ENCODE data around the gene OR1K1.
"Not testable (repeated sequence)": the region's sequence is repeated elsewhere in the genome, so short reads cannot be mapped to it uniquely, and the experiment has no call there.

Gene OR1K1

DNA sequence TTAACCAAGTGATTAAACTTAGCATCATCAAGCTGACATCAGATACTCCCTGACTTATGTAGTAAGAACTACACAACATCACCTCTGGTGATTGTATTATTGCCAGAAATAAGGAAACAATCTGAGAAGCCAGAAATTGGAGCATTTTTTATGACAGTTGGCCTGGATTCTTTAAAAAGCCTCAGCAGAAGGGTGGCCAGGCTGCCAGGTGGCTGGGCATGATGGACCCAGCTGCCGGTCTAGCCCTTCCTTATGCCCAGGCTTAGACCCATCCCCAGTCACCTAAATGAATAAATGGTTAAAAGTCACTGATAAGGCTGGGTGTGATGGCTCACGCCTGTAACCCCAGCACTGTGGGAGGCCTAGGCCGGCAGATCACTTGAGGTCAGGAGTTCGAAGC, 12.8 kb downstream of the OR1K1 start:
- DNase-seq (ENCODE audit: low read depth in 1 of 2, low spot score in 1 of 2) = no peak

DNA sequence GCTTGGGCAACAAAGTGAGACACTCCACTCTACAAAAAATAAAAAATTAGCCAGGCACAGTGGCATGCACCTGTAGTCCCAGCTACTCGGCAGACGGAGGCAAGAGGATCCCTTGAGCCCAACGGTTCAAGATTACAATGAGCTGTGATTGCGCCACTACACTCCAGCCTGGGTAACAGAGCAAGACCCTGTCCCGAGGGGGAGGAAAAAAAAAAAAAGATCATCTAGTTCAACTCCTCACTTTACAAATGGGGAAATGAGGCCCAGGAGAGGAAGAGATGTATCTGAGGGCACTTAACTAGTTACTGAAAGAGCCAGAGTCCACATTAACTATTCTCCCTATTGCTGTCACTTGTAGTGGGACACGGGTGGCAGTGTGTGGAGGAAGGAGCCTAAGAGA, 14.6 kb downstream of the OR1K1 start:
- DNase-seq (ENCODE audit: low read depth in 1 of 2, low spot score in 1 of 2) = no peak

DNA sequence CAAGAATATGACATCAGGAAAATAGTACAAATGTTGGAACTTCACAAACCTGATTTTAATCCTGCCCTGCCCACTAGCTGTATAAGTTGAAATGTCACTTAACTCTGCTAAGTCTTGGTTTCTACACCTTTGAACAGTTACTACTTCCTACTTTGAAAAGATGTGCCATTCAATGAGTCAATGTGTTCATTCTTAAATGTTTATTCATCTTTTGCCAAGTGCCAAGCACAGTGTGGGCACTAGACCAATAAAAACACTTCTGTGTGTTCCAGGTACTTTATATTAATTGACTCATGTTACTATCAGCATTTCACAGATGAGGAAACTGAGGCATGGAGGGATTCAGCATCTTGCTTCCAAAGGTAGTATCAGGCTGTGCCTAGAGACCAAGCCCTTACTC, 15.6 kb downstream of the OR1K1 start:
- no peak for DNase-seq (ENCODE audit: low read depth in 1 of 2, low spot score in 1 of 2)

DNA sequence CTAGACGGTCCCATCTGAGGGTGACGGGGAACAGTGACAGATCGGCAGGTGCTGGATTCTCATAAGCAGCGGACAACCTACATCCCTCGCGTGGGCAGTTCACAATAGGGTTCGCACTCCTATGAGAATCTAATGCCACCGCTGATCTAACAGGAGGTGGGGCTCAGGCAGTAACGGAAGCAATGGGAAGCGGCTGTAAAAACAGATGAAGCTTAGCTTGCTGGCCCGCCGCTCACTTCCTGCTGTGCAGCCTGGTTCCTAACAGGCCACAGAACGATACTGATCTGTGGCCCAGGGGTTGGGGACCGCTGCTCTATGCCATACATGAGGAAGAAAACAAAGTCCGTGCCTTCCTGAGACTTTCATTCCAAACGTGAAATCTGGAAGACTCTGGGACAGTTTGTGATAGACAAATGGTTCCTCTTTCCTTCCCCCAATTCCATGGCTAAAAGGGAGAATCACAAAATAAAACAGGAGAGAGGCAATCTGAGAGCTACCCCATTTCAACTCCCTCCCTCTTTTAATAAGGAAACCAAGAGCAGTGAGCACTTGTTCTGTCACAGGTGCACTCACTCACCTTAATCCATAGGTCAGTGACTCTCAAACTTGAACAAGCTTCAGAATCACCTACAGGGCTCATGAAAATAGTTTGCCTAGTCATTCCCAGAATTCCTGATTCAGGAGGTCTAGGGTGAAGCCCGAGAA, 16.4 kb downstream of the OR1K1 start:
- peak in 1 of 2 donors; percentile 16 for DNase-seq (ENCODE audit: low read depth in 1 of 2, low spot score in 1 of 2)

DNA sequence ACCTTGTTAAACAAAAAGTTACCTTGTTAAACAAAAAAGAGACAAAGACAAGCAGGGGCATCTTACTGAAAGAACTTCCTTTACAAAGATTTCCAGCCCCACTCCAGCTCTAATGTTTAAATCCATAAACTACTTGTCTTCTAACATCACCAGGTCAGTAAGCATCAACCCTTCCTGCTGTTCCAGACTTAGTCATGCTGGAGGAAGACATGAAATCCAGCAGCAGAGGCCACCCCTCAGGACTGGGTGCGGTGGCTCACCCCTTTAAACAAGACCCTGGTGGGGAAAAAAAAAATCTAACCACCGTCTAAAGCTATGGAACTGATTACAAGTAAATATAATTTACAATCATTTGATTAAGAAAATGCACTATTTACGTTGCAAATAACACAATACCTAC, 19.4 kb downstream of the OR1K1 start:
- no peak for DNase-seq (ENCODE audit: low read depth in 1 of 2, low spot score in 1 of 2)

DNA sequence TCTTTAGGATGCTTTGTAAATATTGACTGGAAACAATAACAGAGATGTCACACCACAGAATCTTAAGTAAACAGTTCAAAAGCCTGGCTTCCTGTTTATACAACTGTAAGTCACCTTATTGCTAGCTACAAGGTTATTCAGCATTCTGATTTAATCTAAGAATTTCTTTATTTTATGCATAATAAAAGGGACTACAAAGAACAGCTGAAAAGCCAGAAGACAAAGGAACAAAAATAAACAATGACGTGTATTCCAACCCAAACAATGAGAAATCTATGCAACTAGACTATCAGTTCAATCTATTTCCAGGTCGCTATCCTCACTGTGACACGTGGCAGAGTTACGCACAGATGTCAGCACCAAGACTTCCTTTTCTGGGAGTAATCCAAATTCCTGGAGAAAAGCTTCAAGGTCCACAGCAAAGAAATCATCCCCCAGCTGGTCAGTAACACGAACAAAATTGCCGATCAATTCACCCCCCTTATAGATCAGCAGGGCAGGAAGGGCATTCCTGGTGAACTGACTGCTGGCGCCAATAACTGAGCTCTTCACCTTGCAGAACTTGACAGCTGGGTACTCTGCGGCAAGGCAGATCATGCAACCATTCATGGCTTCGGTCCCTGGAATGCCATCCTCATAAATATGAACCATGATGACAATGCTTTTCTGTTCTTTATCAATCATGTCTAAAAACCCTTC, 20.0 kb downstream of the OR1K1 start:
- no peak for DNase-seq (ENCODE audit: low read depth in 1 of 2, low spot score in 1 of 2)

DNA sequence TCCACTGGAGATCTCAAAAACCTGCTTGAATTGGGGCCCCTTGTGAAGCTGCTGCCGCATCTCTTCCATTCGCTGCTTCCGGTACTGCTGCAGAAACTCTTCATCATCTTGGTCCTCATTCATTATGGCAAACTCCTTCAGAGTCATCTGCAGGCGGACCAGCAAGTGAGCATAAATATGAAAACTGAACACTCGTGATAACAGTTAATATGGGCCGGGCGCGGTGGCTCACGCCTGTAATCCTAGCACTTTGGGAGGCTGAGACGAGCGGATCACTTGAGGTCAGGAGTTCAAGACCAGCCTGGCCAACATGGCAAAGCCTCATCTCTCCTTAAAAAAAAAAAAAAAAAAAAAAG, 20.5 kb downstream of the OR1K1 start:
- DNase-seq (ENCODE audit: low read depth in 1 of 2, low spot score in 1 of 2) = no peak

DNA sequence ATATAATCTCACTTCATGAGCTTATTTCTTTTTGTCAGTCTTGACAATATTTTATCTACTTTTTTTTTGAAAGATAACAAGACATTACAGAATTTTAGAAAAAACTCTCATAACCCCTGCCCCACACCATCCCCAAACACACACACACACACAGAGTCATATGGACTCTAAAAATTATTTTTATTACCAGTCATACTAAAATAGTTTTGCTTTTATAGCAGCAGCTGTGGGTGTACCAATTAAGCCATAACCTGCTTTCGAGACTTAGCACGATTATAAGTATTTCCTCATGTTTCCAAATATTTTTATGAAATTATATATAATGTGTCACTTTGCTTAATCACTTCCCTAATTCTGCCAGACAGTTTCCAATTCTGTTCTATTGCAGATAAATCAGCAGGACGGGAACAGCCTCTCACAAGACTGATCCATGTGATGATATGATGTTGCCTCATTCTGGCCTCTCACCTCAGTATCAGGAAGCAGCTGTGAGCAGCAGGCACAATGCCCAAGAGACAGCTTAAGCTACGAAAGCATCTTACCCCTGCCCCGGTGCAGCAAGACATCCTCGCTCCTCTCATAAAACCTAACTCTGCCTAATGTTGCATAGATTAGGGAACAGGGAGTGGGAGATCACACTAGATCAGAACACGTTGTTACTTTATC, 21.5 kb downstream of the OR1K1 start:
- no peak for DNase-seq (ENCODE audit: low read depth in 1 of 2, low spot score in 1 of 2)

DNA sequence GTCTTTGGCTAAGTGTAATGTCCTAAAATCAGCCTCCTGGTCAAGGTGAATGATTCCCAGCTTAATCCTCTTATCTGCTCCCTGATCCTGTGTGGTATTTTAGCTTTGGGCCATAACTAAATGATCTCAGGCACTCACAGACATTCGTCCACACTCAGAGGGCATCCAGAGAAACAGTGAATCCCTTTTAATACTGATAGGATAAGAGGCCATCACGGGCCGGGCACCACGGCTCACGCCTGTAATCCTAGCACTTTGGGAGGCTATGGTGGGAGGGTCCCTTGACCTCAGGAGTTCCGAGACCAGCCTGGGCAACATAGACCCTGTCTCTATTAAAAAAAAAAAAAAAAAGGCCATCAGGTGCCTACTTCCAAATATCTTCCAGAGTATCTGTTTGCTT, 22.1 kb downstream of the OR1K1 start:
- no peak for DNase-seq (ENCODE audit: low read depth in 1 of 2, low spot score in 1 of 2)

DNA sequence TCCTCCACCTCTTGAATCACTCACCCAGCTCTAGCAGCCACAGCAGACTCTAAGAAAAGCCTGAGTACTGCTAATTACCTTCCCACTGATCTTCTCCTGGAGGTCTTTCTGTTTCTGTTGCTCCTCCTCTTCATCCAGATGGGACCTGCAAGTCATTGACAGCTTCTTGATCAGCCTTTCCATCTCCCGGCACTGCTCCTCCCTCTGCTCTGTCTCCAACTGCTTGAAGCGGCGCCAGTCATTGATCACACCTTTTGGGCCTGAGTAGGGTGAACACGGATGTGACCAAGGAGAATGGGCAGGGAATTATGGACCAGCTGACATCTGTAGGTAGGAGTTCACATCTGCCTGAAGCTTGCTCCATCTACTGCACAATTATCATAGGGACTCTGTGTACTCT, 23.0 kb downstream of the OR1K1 start:
- DNase-seq (ENCODE audit: low read depth in 1 of 2, low spot score in 1 of 2) = no peak

DNA sequence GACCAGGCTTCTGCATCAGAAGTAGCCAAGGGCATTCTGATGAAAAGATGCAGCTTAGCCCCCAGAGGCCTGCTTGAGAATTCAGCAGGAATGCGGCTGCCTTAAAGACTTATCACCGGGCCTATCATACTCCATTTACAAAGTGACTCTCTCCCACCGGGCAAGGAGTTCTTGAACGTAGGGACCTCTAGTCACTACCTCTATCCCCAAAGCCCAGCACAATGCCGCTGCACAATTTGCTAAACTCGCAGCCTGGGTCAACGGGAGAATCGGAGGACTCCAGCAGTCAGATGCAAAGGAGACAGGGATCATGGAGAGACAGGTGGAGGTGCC, 27.8 kb downstream of the OR1K1 start:
- DNase-seq (ENCODE audit: low read depth in 1 of 2, low spot score in 1 of 2) = no peak

DNA sequence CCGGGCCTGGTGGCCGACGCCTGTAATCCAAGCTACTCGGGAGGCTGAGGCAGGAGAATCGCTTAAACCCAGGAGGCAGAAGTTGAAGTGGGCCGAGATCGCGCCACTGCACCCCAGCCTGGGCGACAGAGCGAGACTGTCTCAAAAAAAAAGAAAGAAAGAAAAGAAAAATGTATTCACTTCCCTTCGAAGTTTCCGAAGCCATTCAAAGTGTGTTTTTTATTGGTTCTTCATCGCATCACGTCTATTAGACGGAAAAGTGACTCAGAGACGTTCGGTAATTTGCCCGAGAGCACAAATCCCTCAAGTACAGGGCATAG, 29.0 kb downstream of the OR1K1 start:
- not testable (repeated sequence) for DNase-seq (ENCODE audit: low read depth in 1 of 2, low spot score in 1 of 2)

DNA sequence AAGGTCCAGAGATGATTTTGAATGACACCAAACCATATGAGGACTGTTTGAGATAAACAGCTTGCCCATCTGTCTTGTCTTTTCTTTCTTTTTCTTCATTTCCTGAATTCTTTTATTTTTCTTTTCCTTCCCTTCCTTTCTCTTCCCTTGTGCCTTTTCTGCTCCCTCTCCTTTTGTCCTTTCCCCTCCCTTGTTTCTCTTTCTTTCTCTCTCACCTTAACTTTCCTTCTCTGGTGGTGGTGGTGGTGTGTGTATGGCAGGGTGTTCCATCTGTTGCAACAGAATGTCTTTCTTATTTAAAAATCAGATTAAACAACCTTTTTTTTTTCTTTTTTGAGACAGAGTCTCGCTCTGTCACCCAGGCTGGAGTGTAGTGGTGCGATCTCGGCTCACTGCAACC, 32.3 kb downstream of the OR1K1 start:
- DNase-seq (ENCODE audit: low read depth in 1 of 2, low spot score in 1 of 2) = no peak

DNA sequence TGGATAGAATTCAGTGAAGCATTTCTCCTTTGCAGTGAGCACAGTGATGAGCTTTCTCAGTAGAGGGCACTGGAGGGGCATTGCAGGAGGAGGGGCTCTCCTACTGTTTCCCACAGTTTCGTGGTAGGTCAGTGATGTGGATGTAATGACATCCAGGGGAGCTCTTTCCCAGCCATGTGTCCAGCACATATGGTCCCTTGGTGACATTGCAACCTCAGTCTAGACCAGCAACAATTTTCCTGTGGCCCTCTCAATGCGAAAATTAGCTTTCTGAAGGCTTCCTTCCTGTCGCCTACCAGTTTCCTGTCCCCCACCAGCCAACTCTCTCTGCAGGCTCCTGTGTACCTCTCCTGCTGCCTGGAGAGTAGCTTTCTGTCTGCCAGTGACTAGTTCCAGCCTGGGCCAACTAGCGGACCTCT, 35.4 kb downstream of the OR1K1 start:
- no peak for DNase-seq (ENCODE audit: low read depth in 1 of 2, low spot score in 1 of 2)

DNA sequence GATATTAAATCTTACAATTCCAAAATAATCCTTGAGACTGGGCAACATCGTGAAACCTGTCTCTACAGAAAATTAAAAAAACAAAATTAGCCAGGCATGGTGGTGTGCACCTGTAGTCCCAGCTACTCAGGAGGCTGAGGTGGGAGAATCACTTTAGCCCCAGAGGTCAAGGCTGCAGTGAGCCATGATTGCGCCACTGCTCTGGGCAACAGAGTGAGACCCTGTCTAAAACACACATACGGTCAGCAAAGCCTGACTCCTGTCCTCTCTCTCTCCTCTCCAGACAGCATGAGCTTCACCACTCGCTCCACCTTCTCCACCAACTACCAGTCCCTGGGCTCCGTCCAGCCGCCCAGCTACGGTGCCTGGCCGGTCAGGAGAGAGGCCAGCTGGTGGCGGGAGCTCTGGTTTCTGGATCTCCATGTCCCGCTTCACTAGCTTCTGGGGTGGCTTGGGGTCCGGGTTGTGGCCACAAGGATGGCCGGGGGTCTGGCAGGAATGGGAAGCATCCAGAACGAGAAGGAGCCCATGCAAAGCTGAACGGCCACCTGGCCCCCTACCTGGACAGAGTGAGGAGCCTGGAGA, 37.4 kb downstream of the OR1K1 start:
- no peak for DNase-seq (ENCODE audit: low read depth in 1 of 2, low spot score in 1 of 2)

DNA sequence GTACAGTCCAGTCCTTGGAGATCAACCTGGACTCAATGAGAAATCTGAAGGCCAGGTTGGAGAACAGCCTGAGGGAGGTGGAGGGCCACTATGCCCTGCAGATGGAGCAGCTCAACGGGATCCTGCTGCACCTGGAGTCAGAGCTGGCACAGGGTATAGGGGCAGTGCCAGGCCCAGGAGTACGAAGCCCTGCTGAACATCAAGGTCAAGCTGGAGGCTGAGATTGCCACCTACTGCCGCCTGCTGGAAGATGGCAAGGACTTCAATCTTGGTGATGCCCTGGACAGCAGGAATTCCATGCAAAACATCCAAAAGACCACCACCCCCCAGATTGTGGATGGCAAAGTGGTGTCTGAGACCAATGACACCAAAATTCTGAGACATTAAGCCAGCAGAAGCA, 38.5 kb downstream of the OR1K1 start:
- DNase-seq (ENCODE audit: low read depth in 1 of 2, low spot score in 1 of 2) = not testable (repeated sequence)

DNA sequence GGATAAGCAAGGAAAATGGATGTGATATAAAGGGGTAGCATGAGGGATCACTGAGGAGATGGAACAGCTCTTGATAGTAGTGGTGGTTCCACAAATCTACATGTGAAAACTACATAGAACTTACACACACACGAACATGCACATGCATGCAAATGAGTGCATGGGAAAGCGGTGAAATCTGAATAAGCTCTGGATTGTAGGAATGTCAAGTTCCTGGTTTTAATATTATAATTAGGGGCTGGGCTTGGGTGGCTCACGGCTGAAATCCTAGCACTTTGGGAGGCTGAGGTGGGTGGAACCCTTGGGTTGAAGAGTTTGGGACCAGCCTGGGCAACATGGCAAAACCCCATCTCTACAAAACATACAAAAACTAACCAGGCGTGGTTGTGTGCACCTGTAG, 41.6 kb downstream of the OR1K1 start:
- no peak for DNase-seq (ENCODE audit: low read depth in 1 of 2, low spot score in 1 of 2)

DNA sequence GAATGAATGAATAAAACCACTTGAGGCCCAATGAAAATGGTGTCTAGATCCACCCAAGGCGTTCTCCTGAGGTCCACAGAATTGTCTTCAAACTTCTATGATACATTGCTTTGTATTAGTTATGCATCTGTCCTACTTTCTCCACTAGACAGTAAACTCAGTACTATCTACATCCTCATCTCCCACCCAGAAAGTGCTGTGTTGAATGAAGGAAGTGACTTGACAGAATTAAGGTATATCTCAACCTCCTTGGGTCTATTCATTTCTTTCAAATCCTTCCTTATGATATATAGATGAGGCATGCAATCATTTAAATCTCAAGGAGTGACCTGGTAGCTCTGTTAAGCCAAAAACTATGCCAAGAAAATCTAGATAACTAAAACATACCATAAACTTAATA, 44.2 kb downstream of the OR1K1 start:
- DNase-seq (ENCODE audit: low read depth in 1 of 2, low spot score in 1 of 2) = no peak

DNA sequence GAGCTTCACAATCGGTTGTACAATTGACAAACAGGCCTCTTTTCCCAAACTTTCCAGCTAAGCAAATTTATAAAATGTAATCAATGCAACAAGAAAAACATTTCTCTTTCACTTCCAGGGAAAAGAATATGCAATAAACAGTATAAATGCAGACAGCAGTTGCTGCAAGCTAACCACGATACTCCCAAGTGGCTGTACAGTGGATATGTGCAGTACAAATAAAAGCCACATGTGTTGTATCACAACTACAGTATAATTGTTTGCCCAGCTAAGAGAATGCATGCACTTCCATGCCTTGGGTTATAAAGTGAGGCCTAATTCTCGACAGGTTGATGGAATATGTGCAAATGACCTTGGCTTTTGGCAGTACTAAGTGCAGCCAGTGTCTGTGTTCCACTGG, 45.2 kb downstream of the OR1K1 start:
- no peak for DNase-seq (ENCODE audit: low read depth in 1 of 2, low spot score in 1 of 2)

DNA sequence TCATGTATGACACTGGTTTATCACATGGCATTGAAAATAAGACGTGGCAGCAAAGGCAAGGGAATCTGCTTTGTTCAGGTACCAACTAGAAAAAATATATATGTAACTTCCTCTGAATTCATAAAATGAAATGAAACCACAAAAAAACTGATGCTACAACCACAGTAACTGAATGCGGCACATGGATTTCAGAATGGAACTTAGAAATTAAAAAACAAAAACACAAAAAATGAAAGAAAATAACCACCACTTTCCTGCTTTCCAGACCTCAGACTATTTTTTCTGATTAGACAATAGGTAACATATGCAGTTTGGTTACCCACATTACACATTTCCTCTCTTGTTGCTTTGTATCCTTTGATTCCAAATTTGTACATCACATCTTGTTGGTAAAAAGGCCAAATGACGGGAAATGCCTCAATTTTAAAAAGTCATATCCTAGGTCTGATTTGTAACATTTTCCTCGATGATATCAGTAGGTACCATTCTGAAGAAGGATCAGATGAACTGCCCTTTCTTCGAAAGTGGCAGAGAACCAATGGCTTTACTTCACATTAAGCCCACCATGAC, 46.5 kb downstream of the OR1K1 start:
- DNase-seq (ENCODE audit: low read depth in 1 of 2, low spot score in 1 of 2) = no peak

DNA sequence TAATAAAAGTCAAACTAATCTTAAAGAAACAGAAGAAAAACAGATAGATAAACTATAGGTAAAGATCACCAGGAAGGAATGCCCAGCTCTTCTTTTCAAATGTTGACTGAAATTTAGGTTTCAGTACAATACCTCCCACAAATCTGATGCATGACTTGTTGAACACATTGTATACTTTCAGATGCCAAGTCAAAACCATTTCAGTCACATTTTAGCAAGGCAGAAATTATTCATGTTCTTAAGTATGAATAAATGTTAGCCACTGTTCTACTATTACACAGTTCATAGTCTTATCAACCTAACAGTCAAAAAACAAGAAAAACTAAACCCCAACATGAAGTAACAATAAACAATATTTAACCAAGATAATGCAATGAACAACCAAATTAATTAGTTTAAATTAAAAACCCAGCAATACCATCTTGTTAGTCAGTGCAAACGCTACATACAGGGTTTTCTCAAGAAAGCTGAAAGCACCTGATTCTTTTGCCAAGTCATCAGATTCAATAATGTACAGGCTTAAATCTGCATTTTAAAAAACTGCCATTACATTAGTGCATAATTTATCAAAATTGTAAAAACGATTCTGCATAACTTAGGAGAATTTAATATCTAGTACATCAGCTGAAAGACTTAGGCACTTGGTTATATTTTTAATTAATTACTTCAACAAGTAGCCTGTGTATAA, 48.5 kb downstream of the OR1K1 start:
- DNase-seq (ENCODE audit: low read depth in 1 of 2, low spot score in 1 of 2) = no peak
